SU-DHL-6 (cell line): ENCODE results near the gene SCIN.

Experiments used
- H2AFZ ChIP-seq: fragments of 200-600 bp; sonication (generic); 2 replicates; pipeline ENCODE4 v1.6.1; 2014; ENCODE audit warnings: low read depth, mild to moderate bottlenecking, moderate library complexity, mixed read lengths, antibody characterized with exemption, low read length; ENCODE audit not compliant: severe bottlenecking
- H3F3A ChIP-seq: fragments of 200-600 bp; shearing (Covaris generic); 2 replicates; pipeline ENCODE4 v1.6.0; 2016; ENCODE audit warnings: antibody characterized with exemption, mild to moderate bottlenecking; ENCODE audit not compliant: insufficient read depth
- H3K27ac ChIP-seq: fragments of 200-600 bp; sonication (generic); 2 replicates; pipeline ENCODE4 v1.5.1; 2016; ENCODE audit warnings: low read depth, mild to moderate bottlenecking, low read length, moderate library complexity, mixed read lengths
- H3K27me3 ChIP-seq: fragments of 200-600 bp; sonication (generic), shearing (Covaris generic); 2 replicates; pipeline ENCODE4 v1.6.0; 2014; ENCODE audit warnings: mild to moderate bottlenecking, low read length
- H3K36me3 ChIP-seq: fragments of 200-600 bp; sonication (generic); 2 replicates; pipeline ENCODE4 v1.6.1; 2014; ENCODE audit warnings: mild to moderate bottlenecking, low read length, mixed read lengths
- H3K4me2 ChIP-seq: fragments of 300-600, 200-600 bp; shearing (Covaris generic), sonication (generic); 2 replicates; pipeline ENCODE4 v1.6.0; 2014; ENCODE audit warnings: low read length, low read depth, mild to moderate bottlenecking; ENCODE audit not compliant: poor library complexity, severe bottlenecking
- H3K4me3 ChIP-seq: fragments of 200-600 bp; sonication (generic); 2 replicates; pipeline ENCODE4 v1.5.1; 2014; ENCODE audit warnings: antibody characterized with exemption, low read length, mild to moderate bottlenecking, mixed read lengths; ENCODE audit not compliant: insufficient read depth, poor library complexity, severe bottlenecking
- H3K79me2 ChIP-seq: fragments of 200-600 bp; sonication (generic); 2 replicates; pipeline ENCODE4 v1.6.1; 2014; ENCODE audit warnings: mild to moderate bottlenecking, low read length, moderate library complexity; ENCODE audit not compliant: insufficient read depth
- H3K9ac ChIP-seq: fragments of 200-600 bp; sonication (generic); 2 replicates; pipeline ENCODE4 v1.7.0; 2014; ENCODE audit warnings: mild to moderate bottlenecking, low read length
- H3K9me2 ChIP-seq: fragments of 200-600 bp; sonication (generic); replicated peaks from 2 replicates; pipeline ENCODE4 v1.6.1; 2014; ENCODE audit warnings: low read length; ENCODE audit not compliant: insufficient read depth
- H3K9me3 ChIP-seq: fragments of 200-600 bp; sonication (generic); 2 replicates; pipeline ENCODE4 v1.6.1; 2014; ENCODE audit warnings: low read length, mixed read lengths; ENCODE audit not compliant: insufficient read depth
- H4K20me1 ChIP-seq: fragments of 200-600 bp; sonication (generic); 2 replicates; pipeline ENCODE4 v1.6.1; 2014; ENCODE audit warnings: low read depth, mild to moderate bottlenecking, antibody characterized with exemption, low read length, moderate library complexity, mixed read lengths
- CTCF ChIP-seq: fragments of 200-600 bp; sonication (generic); IDR thresholded peaks from one replicate; pipeline ENCODE4 v1.5.1; 2017; ENCODE audit warnings: antibody characterized with exemption, mild to moderate bottlenecking, low read length, moderate library complexity; ENCODE audit not compliant: insufficient read depth, poor library complexity, severe bottlenecking
- EZH2phosphoT487 ChIP-seq: fragments of 200-600 bp; sonication (generic), shearing (Covaris generic); conservative IDR thresholded peaks from 2 replicates; pipeline ENCODE4 v1.6.1; 2018; ENCODE audit warnings: mild to moderate bottlenecking, antibody characterized with exemption, low read length, moderate library complexity, mixed read lengths

SCIN gene

GRCh38 chr7:12646139-12646538 is 75.6 kb downstream of the SCIN start:
- H3K9me3 ChIP-seq = no peaks in the 10 kb centered on the region
- no peaks in the 10 kb centered on the region for H3K36me3 ChIP-seq
- TF ChIP-seq CTCF (no peak), EZH2phosphoT487 (no peak)
- no peak overlapping the region for H3K4me2 ChIP-seq
- no peaks in the 10 kb centered on the region for H4K20me1 ChIP-seq
- no peaks in the 10 kb centered on the region for H3K27me3 ChIP-seq
- no peaks in the 10 kb centered on the region for H3F3A ChIP-seq
- no peak overlapping the region for H3K4me3 ChIP-seq
- no peak overlapping the region for H3K27ac ChIP-seq
- H2AFZ ChIP-seq = no peak overlapping the region
- H3K9ac ChIP-seq = no peak overlapping the region
- no peaks in the 10 kb centered on the region for H3K9me2 ChIP-seq
- H3K79me2 ChIP-seq = no peaks in the 10 kb centered on the region

GRCh38 chr7:12647364-12648219 is 77.1 kb downstream of the SCIN start:
- no peak overlapping the region for H2AFZ ChIP-seq
- no peaks in the 10 kb centered on the region for H3K27me3 ChIP-seq
- no peaks in the 10 kb centered on the region for H4K20me1 ChIP-seq
- no peak overlapping the region for H3K4me2 ChIP-seq
- TF ChIP-seq CTCF (no peak), EZH2phosphoT487 (no peak)
- H3K79me2 ChIP-seq = no peaks in the 10 kb centered on the region
- H3F3A ChIP-seq = no peaks in the 10 kb centered on the region
- no peaks in the 10 kb centered on the region for H3K9me2 ChIP-seq
- H3K27ac ChIP-seq = no peak overlapping the region
- H3K36me3 ChIP-seq = no peaks in the 10 kb centered on the region
- no peaks in the 10 kb centered on the region for H3K9me3 ChIP-seq
- no peak overlapping the region for H3K9ac ChIP-seq
- no peak overlapping the region for H3K4me3 ChIP-seq

- Histone ChIP-seq H3K79me2 (no peaks in the 10 kb centered on the region), H4K20me1 (no peaks in the 10 kb centered on the region), H3K4me2 (no peak overlapping the region), H3K9ac (no peak overlapping the region), H3K9me2 (no peaks in the 10 kb centered on the region), H3K27ac (no peak overlapping the region), H3K36me3 (no peaks in the 10 kb centered on the region), H2AFZ (no peak overlapping the region), H3K9me3 (no peaks in the 10 kb centered on the region), H3K4me3 (no peak overlapping the region), H3F3A (no peaks in the 10 kb centered on the region), H3K27me3 (no peaks in the 10 kb centered on the region)
- no peak for TF ChIP-seq EZH2phosphoT487
- TF ChIP-seq CTCF = no peak
Measured at GRCh38 chr7:12648704-12649261, 78.3 kb downstream of the SCIN start.
